ENCODE measurements around the gene ALG14.

ALG14 gene

GRCh38 chr1:95068956-95069709, 3.6 kb downstream of the ALG14 start:
- Histone ChIP-seq H3K36me3 (no peaks in the 10 kb centered on the region), H3K4me3 (ENCODE audit: low read depth in 1 of 2, low read length in 1 of 2) (no peak overlapping the region), H3K9me3 (no peaks in the 10 kb centered on the region), H3K4me1 (ENCODE audit: control insufficient read depth in 1 of 2, insufficient read depth in 1 of 2, low read depth in 1 of 2, low read length in 1 of 2) (peaks cover 27 to 35% of the 10 kb centered on the region in 2 experiments), H3K27ac (no peak overlapping the region), H3K27me3 (no peaks in the 10 kb centered on the region)
- TF ChIP-seq CTCF (IDR thresholded peaks at IDR 0.05): no peak

- Histone ChIP-seq H3K36me3 (no peaks in the 10 kb centered on the region), H3K27me3 (no peaks in the 10 kb centered on the region), H3K4me1 (ENCODE audit: control insufficient read depth in 1 of 2, insufficient read depth in 1 of 2, low read depth in 1 of 2, low read length in 1 of 2) (peaks cover 24 to 28% of the 10 kb centered on the region in 2 experiments), H3K9me3 (no peaks in the 10 kb centered on the region), H3K27ac (peak overlapping the region; percentile 70), H3K4me3 (ENCODE audit: low read depth in 1 of 2, low read length in 1 of 2) (no peak overlapping the region)
- no peak for TF ChIP-seq CTCF (IDR thresholded peaks at IDR 0.05)
Observed at GRCh38 chr1:95067568-95067967, 5.2 kb downstream of the ALG14 start.

- no peaks in the 10 kb centered on the region for H3K9me3 ChIP-seq
- no peak overlapping the region for H3K4me3 ChIP-seq (ENCODE audit: low read depth in 1 of 2, low read length in 1 of 2)
- H3K4me1 ChIP-seq (ENCODE audit: control insufficient read depth in 1 of 2, insufficient read depth in 1 of 2, low read depth in 1 of 2, low read length in 1 of 2): peaks cover 21 to 24% of the 10 kb centered on the region in 2 experiments
- no peaks in the 10 kb centered on the region for H3K27me3 ChIP-seq
- no peak for TF ChIP-seq CTCF (IDR thresholded peaks at IDR 0.05)
- peak overlapping the region; percentile 70 for H3K27ac ChIP-seq
- no peaks in the 10 kb centered on the region for H3K36me3 ChIP-seq
Observed at GRCh38 chr1:95067062-95067461, 5.7 kb downstream of the ALG14 start.

GRCh38 chr1:95061445-95062006, 11.2 kb downstream of the ALG14 start:
- no peak for TF ChIP-seq CTCF (IDR thresholded peaks at IDR 0.05)
- H3K9me3 ChIP-seq: no peaks in the 10 kb centered on the region
- H3K27ac ChIP-seq: no peak overlapping the region
- H3K4me3 ChIP-seq (ENCODE audit: low read depth in 1 of 2, low read length in 1 of 2): no peak overlapping the region
- no peaks in the 10 kb centered on the region for H3K36me3 ChIP-seq
- H3K27me3 ChIP-seq: no peaks in the 10 kb centered on the region
- peaks cover 1 to 3% of the 10 kb centered on the region in 2 experiments for H3K4me1 ChIP-seq (ENCODE audit: control insufficient read depth in 1 of 2, insufficient read depth in 1 of 2, low read depth in 1 of 2, low read length in 1 of 2)

GRCh38 chr1:95058974-95059373, 13.8 kb downstream of the ALG14 start:
- Histone ChIP-seq H3K4me1 (ENCODE audit: control insufficient read depth in 1 of 2, insufficient read depth in 1 of 2, low read depth in 1 of 2, low read length in 1 of 2) (no peaks in the 10 kb centered on the region), H3K27me3 (no peaks in the 10 kb centered on the region)
- TF ChIP-seq CTCF (IDR thresholded peaks at IDR 0.05): no peak

More at GRCh38 chr1:95058974-95059373, 13.8 kb downstream of the ALG14 start:
- H3K36me3 ChIP-seq: no peaks in the 10 kb centered on the region
- no peaks in the 10 kb centered on the region for H3K9me3 ChIP-seq
- no peak overlapping the region for H3K4me3 ChIP-seq (ENCODE audit: low read depth in 1 of 2, low read length in 1 of 2)
- no peak overlapping the region for H3K27ac ChIP-seq
